Measurements from ENCODE around the gene BEND3.

Gene BEND3

GRCh38 chr6:107061125-107062020, 53.9 kb downstream of the BEND3 start:
- TF ChIP-seq CTCF (IDR thresholded peaks at IDR 0.05; ENCODE audit: low read depth, low read length, missing control alignments): no peak
- DNase-seq (ENCODE audit: extremely low read depth, low read depth): no peak

GRCh38 chr6:107060704-107061103, 54.6 kb downstream of the BEND3 start:
- DNase-seq (ENCODE audit: extremely low read depth, low read depth): no peak
- no peak overlapping the region for H3K4me3 ChIP-seq (replicated peaks; ENCODE audit: low read depth, low read length)
- TF ChIP-seq CTCF (IDR thresholded peaks at IDR 0.05; ENCODE audit: low read depth, low read length, missing control alignments): no peak

More at GRCh38 chr6:107061125-107062020, 53.9 kb downstream of the BEND3 start:
- H3K4me3 ChIP-seq (replicated peaks; ENCODE audit: low read depth, low read length): no peak overlapping the region

DNA sequence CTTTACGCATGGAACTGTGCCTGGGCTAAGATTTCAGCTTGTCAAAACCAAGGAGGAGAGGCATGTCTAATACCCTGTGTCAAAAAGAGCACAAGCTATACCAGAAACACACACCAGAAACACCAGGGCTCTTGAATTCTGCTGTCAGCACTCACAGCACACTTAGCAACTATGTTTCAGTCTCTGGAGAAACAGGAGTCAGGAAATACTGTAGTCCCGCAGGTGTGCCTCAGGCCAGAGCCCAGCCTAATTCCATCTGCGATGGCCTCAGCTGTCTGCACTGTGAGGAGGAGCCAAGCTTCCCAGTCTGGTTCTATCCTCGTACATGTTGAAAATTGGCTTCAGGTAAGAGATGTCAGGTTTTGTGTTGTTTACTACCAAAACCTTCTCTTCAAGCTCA, 55.7 kb downstream of the BEND3 start:
- DNase-seq (ENCODE audit: extremely low read depth, low read depth): no peak
- H3K4me3 ChIP-seq (replicated peaks; ENCODE audit: low read depth, low read length): no peak overlapping the region
- TF ChIP-seq CTCF (IDR thresholded peaks at IDR 0.05; ENCODE audit: low read depth, low read length, missing control alignments): no peak

GRCh38 chr6:107057679-107058078, 57.6 kb downstream of the BEND3 start:
- DNase-seq (ENCODE audit: extremely low read depth, low read depth): no peak
- no peak for TF ChIP-seq CTCF (IDR thresholded peaks at IDR 0.05; ENCODE audit: low read depth, low read length, missing control alignments)
- H3K4me3 ChIP-seq (replicated peaks; ENCODE audit: low read depth, low read length): no peak overlapping the region

DNA sequence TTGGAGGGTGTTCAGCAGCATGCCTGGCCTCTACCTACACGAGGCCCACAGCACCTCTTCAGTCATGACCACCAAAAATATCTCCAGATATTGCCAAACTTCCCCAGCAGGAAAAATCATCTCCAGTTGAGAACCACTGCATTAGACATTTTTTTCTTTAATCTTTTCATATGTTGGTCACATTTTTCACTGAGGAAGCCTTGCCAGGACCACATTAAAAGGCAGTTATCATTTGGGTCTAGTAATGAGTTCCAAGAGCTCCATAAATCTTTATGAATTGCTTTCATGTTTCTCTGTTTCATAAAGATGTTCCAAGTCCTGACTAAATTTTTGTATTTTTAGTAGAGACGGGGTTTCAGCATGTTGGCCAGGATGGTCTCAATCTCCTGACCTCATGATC, 58.5 kb downstream of the BEND3 start:
- no peak for TF ChIP-seq CTCF (IDR thresholded peaks at IDR 0.05; ENCODE audit: low read depth, low read length, missing control alignments)
- no peak for DNase-seq (ENCODE audit: extremely low read depth, low read depth)
- no peak overlapping the region for H3K4me3 ChIP-seq (replicated peaks; ENCODE audit: low read depth, low read length)

DNA sequence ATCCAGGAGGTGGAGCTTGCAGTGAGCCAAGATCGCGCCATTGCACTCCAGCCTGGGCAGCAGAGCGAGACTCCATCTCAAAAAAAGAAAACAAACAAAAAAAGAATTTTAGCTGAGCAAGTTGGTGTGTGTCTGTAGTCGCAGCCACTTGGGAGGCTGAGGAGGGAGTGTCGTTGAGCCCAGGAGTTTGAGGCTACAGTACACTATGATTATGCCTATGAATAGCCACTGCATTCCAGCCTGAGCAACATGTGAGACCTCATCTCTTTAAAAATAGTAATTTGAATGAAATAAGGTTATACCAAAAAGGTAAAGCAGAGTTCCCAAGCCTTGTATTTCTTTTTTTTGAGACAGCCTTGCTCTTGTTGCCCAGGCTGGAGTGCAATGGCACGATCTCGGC, 67.5 kb downstream of the BEND3 start:
- DNase-seq (ENCODE audit: extremely low read depth, low read depth): no peak
- TF ChIP-seq CTCF (IDR thresholded peaks at IDR 0.05; ENCODE audit: low read depth, low read length, missing control alignments): no peak

More for the DNA sequence above, 67.5 kb downstream of the BEND3 start:
- H3K4me3 ChIP-seq (replicated peaks; ENCODE audit: low read depth, low read length): no peak overlapping the region
